Kidney epithelial cell (primary cell): ENCODE measurements around the gene MYH7B. TPM values are rescaled to one million over a fixed set of nuclear protein-coding genes. Genes with fewer than 3 reads are reported as not detected.

Experiments
- DNase-seq: peaks from one replicate; pipeline ENCODE4 v3.0.0-alpha.2; 2010; ENCODE audit warnings: low read depth
- H3K27me3 ChIP-seq: 2 replicates; pipeline ENCODE4 v1.6.0; 2011; ENCODE audit warnings: low read length; ENCODE audit not compliant: control insufficient read depth, insufficient read depth
- H3K36me3 ChIP-seq: 2 replicates; pipeline ENCODE4 v1.5.1; 2011; ENCODE audit warnings: low read length; ENCODE audit not compliant: control insufficient read depth, insufficient read depth
- H3K4me3 ChIP-seq: 2 replicates; pipeline ENCODE4 v1.5.1; 2011; ENCODE audit warnings: low read depth, mild to moderate bottlenecking, control low read depth, low read length
- CTCF ChIP-seq: IDR thresholded peaks from 2 replicates; pipeline ENCODE4 v1.5.1; 2011; ENCODE audit warnings: mild to moderate bottlenecking, moderate library complexity, low read length, control low read depth, inconsistent platforms; ENCODE audit not compliant: insufficient read depth, poor library complexity, severe bottlenecking
- total RNA-seq: library from RNA; depleted of rRNA; stranded (reverse); fragments of >200 nt; gene quantifications from 2 replicates; pipeline ENCODE4 v1.2.3, GENCODE V29; 2015

MYH7B gene
- total RNA-seq, 1 donor from 2014 or later = 0.04 TPM

- peaks cover 5% of the 10 kb centered on the region for H3K36me3 ChIP-seq
- peak; percentile 37 for TF ChIP-seq CTCF
- no peaks in the 10 kb centered on the region for H3K27me3 ChIP-seq
- no peak overlapping the region for H3K4me3 ChIP-seq
- DNase-seq = no peak
These were observed 46.1 kb downstream of the MYH7B start for GRCh38 chr20:35001596-35002362.

- Histone ChIP-seq H3K36me3 (peaks cover 5% of the 10 kb centered on the region), H3K4me3 (no peak overlapping the region), H3K27me3 (no peaks in the 10 kb centered on the region)
- no peak for DNase-seq
- TF ChIP-seq CTCF = no peak
These were observed 47.0 kb downstream of the MYH7B start for GRCh38 chr20:35002426-35003210.

DNA sequence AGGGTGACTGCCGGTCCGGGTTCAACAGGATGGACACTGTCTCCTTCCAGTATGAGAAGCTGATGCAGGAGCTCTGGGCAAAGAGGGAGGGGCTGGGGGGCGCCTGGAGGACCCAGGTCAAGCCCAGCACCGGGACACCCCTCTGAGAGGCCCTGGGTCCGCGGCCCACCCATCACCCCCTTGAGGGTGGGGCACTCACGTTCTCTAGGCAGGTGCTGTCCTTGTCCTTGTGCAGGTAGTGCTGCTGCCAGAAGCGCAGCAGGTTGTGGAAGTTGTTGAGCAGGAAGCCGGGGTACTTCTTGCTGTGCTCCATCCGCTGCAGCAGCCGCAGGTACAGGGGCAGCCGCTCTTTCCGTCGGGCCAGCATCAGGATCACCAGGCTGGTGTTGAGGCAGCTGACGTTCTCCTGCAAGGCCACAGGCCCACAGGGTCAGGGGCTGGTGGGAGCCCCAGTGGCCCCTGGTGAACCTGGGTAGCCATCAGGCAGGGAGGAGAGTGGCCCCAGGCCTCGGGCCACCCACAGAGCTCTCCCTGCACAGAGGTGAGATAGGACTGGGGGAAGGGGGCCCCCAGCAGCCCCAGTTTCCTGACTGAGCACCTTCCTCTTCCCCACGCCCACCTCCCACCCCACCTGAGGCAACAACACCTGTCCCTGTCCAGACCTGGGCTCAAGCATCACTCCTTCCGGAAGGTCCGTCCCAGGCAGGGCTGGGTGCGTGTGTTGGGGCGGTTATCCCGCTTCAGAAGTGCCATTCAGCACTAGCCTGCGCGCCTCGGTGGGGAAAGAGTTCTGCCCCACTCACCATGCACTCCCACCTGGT, 47.8 kb downstream of the MYH7B start:
- Histone ChIP-seq H3K27me3 (no peaks in the 10 kb centered on the region), H3K36me3 (peaks cover 5% of the 10 kb centered on the region), H3K4me3 (no peak overlapping the region)
- no peak for TF ChIP-seq CTCF
- no peak for DNase-seq

- H3K4me3 ChIP-seq = no peak overlapping the region
These were observed 48.5 kb downstream of the MYH7B start for GRCh38 chr20:35004051-35004725.

More at GRCh38 chr20:35004051-35004725, 48.5 kb downstream of the MYH7B start:
- DNase-seq = no peak
- peaks cover 5% of the 10 kb centered on the region for H3K36me3 ChIP-seq
- no peaks in the 10 kb centered on the region for H3K27me3 ChIP-seq
- no peak for TF ChIP-seq CTCF
